ENCODE data around the gene TFPI.
"Not testable (repeated sequence)": the region's sequence is repeated elsewhere in the genome, so short reads cannot be mapped to it uniquely, and the experiment has no call there.

The TFPI gene

GRCh38 chr2:187527262-187527661, 27.0 kb downstream of the TFPI start:
- no peak for DNase-seq

GRCh38 chr2:187526792-187527191, 27.4 kb downstream of the TFPI start:
- no peak for DNase-seq

DNA sequence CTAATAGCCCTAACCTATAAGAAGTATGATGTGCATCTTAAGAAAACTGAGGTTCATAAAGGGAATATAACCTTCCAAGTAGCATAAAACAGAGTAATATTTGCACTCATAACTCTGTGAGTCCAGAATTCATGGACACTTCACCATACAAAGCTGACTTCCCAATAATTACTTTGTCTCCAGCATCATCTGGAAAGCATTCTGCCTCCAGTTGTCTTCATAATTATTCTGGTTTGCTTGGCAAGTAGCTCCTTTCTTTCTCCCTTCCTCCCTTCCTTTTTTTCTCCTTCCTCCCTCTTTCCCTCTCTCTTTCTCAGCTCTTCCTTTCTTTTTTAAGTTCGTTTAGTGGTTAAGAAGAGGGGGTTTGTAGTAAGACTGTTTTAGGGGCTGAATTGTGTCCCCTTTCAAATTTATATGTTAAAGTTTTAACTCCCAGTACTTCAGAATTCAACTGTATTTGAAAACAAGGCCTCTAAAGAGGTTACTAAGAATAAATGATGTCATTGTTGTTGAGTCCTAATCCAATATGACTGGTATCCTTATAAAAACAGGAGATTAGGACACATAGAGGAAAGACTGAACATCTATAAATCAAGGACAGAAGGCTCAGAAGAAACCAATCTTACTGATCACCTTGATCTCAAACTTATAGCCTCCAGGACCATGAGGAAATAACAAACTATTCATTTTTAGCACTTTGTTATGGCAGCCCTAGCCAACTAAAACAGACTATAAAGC, 28.9 kb downstream of the TFPI start:
- no peak for DNase-seq

- DNase-seq, result no peak
These were observed 30.9 kb downstream of the TFPI start for GRCh38 chr2:187523325-187523724.

- DNase-seq, result no peak
These were observed 34.1 kb downstream of the TFPI start for GRCh38 chr2:187520121-187520624.

- no peak for DNase-seq
These were observed 34.7 kb downstream of the TFPI start for GRCh38 chr2:187519419-187520120.

GRCh38 chr2:187517750-187518361, 36.4 kb downstream of the TFPI start:
- not testable (repeated sequence) for DNase-seq

DNA sequence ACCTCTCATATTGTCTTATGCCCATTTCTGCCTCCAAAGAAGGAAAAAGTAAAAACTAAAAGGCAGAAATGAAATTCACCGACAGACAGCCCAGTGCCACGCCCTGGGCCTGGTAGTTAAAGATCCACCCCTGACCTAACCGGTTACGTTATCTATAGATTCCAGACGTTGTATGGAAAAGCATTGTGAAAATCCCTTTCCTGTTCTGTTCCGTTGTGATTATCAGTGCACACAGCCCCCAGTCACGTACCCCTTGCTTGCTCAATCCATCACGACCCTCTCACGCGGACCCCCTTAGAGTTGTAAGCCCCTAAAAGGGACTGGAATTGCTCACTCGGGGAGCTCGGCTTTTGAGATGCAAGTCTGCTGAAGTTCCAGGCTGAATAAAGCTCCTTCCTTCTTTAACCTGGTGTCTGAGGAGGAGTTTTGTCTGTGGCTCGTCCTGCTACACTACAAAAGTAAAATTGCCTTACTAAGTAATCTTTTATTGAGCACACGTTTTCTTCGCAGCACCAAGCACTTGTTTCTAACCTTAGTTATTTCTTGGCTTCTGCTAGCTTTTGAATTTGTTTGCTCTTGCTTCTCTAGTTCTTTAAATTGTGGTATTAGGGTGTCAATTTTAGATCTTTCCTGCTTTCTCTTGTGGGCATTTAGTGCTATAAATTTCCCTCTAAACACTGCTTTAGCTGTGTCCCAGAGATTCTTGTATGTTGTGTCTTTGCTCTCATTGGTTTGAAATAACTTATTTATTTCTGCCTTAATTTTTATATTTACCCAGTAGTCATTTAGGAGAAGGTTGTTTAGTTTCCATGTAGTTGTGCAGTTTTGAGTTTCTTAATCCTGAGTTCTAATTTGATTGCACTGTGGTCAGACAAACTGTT, 37.4 kb downstream of the TFPI start:
- not testable (repeated sequence) for DNase-seq

- no peak for DNase-seq
These were observed 39.3 kb downstream of the TFPI start for GRCh38 chr2:187514930-187515329.

GRCh38 chr2:187514235-187514829, 39.9 kb downstream of the TFPI start:
- DNase-seq, result not testable (repeated sequence)

GRCh38 chr2:187513460-187514234, 40.6 kb downstream of the TFPI start:
- DNase-seq, result not testable (repeated sequence)

GRCh38 chr2:187511356-187512315, 42.6 kb downstream of the TFPI start:
- DNase-seq, result no peak

DNA sequence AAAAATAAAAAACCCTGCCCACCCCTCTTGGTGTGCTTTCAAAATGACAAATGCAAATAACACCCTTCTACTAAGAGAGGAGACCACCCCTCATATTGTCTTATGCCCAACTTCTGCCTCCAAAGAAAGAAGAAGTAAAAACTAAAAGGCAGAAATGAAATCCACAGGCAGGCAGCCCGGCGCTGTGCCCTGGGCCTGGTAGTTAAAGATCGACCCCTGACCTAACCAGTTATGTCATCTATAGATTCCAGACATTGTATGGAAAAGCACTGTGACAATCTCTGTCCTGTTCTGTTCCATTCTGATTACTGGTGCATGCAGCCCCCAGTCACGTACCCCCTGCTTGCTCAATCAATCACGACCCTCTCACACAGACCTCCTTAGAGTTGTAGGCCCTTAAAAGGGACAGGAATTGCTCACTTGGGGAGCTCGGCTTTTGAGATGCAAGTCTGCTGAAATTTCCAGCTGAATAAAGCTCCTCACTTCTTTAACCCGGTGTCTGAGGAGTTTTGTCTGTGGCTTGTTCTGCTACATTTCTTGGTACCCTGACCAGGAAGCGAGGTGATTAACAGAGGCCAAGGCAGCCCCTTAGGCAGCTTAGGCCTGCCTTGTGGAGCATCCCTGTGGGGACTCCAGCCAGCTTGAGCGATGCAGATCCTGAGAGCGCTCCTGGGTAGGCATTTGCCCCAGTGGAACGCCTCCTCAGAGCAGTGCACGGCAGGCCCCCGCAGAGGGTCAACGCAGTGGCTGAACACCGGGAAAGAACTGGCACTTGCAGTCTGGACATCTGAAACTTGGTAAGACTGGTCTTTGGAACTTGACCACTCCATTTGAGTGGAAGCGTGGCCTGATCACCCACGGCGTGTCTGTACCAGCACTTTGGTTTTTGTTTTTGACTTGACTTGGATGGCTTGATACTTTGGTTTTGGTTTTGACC, 43.5 kb downstream of the TFPI start:
- DNase-seq, result not testable (repeated sequence)

- no peak for DNase-seq
These were observed 44.4 kb downstream of the TFPI start for GRCh38 chr2:187509667-187510417.

DNA sequence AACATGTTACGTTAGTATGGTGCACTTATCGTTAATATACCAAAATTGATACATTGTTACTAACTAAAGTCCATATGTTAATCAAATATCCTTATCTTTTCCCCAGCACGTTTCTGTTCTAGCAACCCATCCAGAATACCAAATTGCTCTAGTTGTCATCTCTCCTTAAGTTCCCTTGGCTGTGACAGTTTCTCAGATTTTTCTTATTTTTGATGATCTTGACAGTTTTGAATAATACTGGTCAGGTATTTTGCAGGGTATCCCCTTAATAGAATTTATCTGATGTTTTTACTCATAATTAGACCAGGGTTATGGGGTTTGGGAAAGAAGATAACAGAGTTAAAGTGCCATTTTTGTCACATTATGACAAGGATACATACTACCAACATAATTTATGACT, 47.8 kb downstream of the TFPI start:
- DNase-seq, result no peak

GRCh38 chr2:187505065-187505672, 49.1 kb downstream of the TFPI start:
- no peak for DNase-seq

DNA sequence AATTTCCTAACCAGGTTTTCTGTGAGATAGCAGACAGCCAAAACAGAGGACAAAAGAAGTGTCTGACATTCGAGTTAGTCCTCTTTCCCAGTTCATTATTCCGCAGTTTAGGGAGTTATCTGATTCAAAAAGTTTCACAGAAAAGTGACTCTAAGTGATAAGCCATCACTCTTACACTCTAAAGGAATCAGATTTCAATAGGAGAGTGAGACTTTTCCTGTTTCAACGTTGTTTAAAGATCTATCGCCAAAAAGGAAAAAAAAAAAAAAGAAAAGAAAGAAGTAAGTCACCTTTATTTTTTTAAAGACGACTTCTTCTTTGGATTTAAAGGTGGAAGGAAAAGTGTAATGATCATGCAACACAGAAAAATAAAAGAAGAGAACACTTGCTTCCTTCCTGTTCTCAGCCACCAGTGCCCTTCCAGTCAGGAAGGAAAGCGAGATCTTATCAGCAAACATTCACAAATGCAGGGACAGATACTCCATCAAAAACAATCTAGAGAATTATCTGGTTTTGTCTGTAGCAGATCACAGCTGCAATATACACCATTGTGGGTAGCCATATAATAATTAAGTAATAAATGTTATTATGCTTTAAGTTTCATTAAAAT, 49.8 kb downstream of the TFPI start:
- no peak for DNase-seq
